ENCODE results near the gene FOXA1. TPM values are rescaled to one million over a fixed set of nuclear protein-coding genes. Genes with fewer than 3 reads are reported as not detected.
"Not testable (repeated sequence)": the region's sequence is repeated elsewhere in the genome, so short reads cannot be mapped to it uniquely, and the experiment has no call there.

Gene FOXA1
- total RNA-seq, 4 donors from 2014 or later, result not detected

- 90 to 94% methylated on average over 4 of the region's 4 CpGs for WGBS, 2 donors
- Histone ChIP-seq H3K27ac (no peak overlapping the region), H3K4me3 (no peak overlapping the region), H3K36me3 (no peaks in the 10 kb centered on the region), H3K9me3 (peaks cover 0 to 6% (median 0%) of the 10 kb centered on the region in 4 donors), H3K27me3 (no peaks in the 10 kb centered on the region), H3K4me1 (no peaks in the 10 kb centered on the region)
- TF ChIP-seq CTCF (IDR thresholded peaks at IDR 0.05) (no peak), EP300 (IDR thresholded peaks at IDR 0.05) (no peak), POLR2A (IDR thresholded peaks at IDR 0.05) (no peak)
- no peak for DNase-seq (ENCODE audit: low spot score in 2 of 2)
Observed at GRCh38 chr14:37558740-37559139, 36.3 kb downstream of the FOXA1 start.

- H3K36me3 ChIP-seq; H3K27ac ChIP-seq; H3K4me3 ChIP-seq; DNase-seq (ENCODE audit: low spot score in 2 of 2); H3K27me3 ChIP-seq; H3K4me1 ChIP-seq: not testable (repeated sequence)
- H3K9me3 ChIP-seq, result peaks cover 0 to 27% (median 0%) of the 10 kb centered on the region in 4 donors
- WGBS, 2 donors, result 93% methylated on average over 24 of the region's 33 CpGs; no CpG with 5 or more reads in 1 of the 2 donors
Observed at GRCh38 chr14:37555596-37555995, 39.5 kb downstream of the FOXA1 start.

- H3K9me3 ChIP-seq, result peaks cover 0 to 27% (median 0%) of the 10 kb centered on the region in 4 donors
- no peaks in the 10 kb centered on the region for H3K36me3 ChIP-seq
- no peak for DNase-seq (ENCODE audit: low spot score in 2 of 2)
- no peak overlapping the region for H3K4me3 ChIP-seq
- H3K27me3 ChIP-seq, result no peaks in the 10 kb centered on the region
- no peak overlapping the region for H3K27ac ChIP-seq
- WGBS, 2 donors, result 94 to 98% methylated on average over 1 of the region's 1 CpG
- no peak for TF ChIP-seq CTCF (IDR thresholded peaks at IDR 0.05)
- TF ChIP-seq EP300 (IDR thresholded peaks at IDR 0.05), result no peak
- TF ChIP-seq POLR2A (IDR thresholded peaks at IDR 0.05), result no peak
- H3K4me1 ChIP-seq, result no peaks in the 10 kb centered on the region
Observed at GRCh38 chr14:37553935-37554550, 41.0 kb downstream of the FOXA1 start.

- no peaks in the 10 kb centered on the region for H3K36me3 ChIP-seq
- WGBS, 2 donors, result 96 to 97% methylated on average over 1 of the region's 1 CpG
- H3K9me3 ChIP-seq, result peaks cover 0 to 24% (median 0%) of the 10 kb centered on the region in 4 donors
- TF ChIP-seq CTCF (IDR thresholded peaks at IDR 0.05) (no peak), POLR2A (IDR thresholded peaks at IDR 0.05) (no peak), EP300 (IDR thresholded peaks at IDR 0.05) (no peak)
- no peak overlapping the region for H3K4me3 ChIP-seq
- no peak overlapping the region for H3K27ac ChIP-seq
- no peaks in the 10 kb centered on the region for H3K4me1 ChIP-seq
- no peak for DNase-seq (ENCODE audit: low spot score in 2 of 2)
- H3K27me3 ChIP-seq, result no peaks in the 10 kb centered on the region
Observed at GRCh38 chr14:37551119-37551518, 43.9 kb downstream of the FOXA1 start.

GRCh38 chr14:37550511-37550910, 44.5 kb downstream of the FOXA1 start:
- peaks cover 0 to 24% (median 0%) of the 10 kb centered on the region in 4 donors for H3K9me3 ChIP-seq
- H3K36me3 ChIP-seq, result no peaks in the 10 kb centered on the region
- H3K27ac ChIP-seq, result no peak overlapping the region
- no peak for DNase-seq (ENCODE audit: low spot score in 2 of 2)
- TF ChIP-seq POLR2A (IDR thresholded peaks at IDR 0.05) (no peak), EP300 (IDR thresholded peaks at IDR 0.05) (no peak), CTCF (IDR thresholded peaks at IDR 0.05) (no peak)
- no peak overlapping the region for H3K4me3 ChIP-seq
- no peaks in the 10 kb centered on the region for H3K27me3 ChIP-seq
- no peaks in the 10 kb centered on the region for H3K4me1 ChIP-seq
- 46 to 48% methylated on average over 5 of the region's 5 CpGs for WGBS, 2 donors
